ENCODE data around the gene KANSL1. TPM values are rescaled to one million over a fixed set of nuclear protein-coding genes. Genes with fewer than 3 reads are reported as not detected.

Gene KANSL1
- total and polyA plus RNA-seq, 12 donors = 23.2 to 81.2 (median 58.0) TPM

DNA sequence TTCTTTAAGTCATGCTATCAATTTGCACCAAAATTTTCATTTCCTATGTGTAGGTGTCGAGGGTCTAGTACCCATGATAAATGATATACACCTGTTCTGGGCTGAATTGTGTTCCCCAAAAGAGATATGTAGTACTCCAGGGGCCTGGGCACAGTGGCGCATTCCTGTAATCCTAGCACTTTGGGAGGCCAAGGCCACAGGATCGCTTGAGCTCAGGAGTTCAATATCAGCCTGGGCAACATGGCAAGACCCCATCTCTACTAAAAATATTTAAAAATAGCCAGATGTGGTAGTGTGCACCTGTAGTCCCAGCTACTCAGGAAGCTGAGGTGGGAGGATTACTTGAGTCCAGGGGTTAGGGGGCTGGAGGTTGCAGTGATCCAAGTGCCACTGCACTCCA lies 23.5 kb upstream of the KANSL1 start:
- H3K4me1 ChIP-seq (replicated peaks in 1 of 2) = peaks cover 12 to 19% of the 10 kb centered on the region in 2 donors
- H3K27ac ChIP-seq = no peak overlapping the region
- intact Hi-C loops (cut with DNase I) = no loop called here
- TF ChIP-seq POLR2A (IDR thresholded peaks at IDR 0.05) (no peak), CTCF (IDR thresholded peaks at IDR 0.05) (no peak)
- H3K4me3 ChIP-seq = no peak overlapping the region
- DNase-seq = no peak
- H3K27me3 ChIP-seq = no peaks in the 10 kb centered on the region
- WGBS, 4 donors = 90 to 100% (median 94%) methylated on average over 3 of the region's 3 CpGs
- no peaks in the 10 kb centered on the region for H3K36me3 ChIP-seq (replicated peaks in 1 of 2)
- no peaks in the 10 kb centered on the region for H3K9me3 ChIP-seq (replicated peaks in 1 of 3)

- peak; percentile 60 to 91 (median 88) for TF ChIP-seq CTCF (IDR thresholded peaks at IDR 0.05)
- TF ChIP-seq POLR2A (IDR thresholded peaks at IDR 0.05) = no peak
- Histone ChIP-seq H3K36me3 (replicated peaks in 1 of 2) (no peaks in the 10 kb centered on the region), H3K4me1 (replicated peaks in 1 of 2) (peaks cover 12 to 19% of the 10 kb centered on the region in 2 donors), H3K9me3 (replicated peaks in 1 of 3) (no peaks in the 10 kb centered on the region), H3K27me3 (no peaks in the 10 kb centered on the region), H3K4me3 (no peak overlapping the region), H3K27ac (peak overlapping the region in 1 of 5 donors; percentile 48)
- intact Hi-C loops (cut with DNase I) = loop anchor here (5.0 kb wide), 2 partner anchors 171 to 211 kb away; no protein-coding TSS in a partner anchor
- 42 to 50% (median 46%) methylated on average over 11 of the region's 11 CpGs for WGBS, 4 donors
- peak; percentile 67 to 88 (median 76) for DNase-seq
These were observed 19.6 kb upstream of the KANSL1 start for GRCh38 chr17:46212634-46213435.

GRCh38 chr17:46208997-46209396 lies 15.8 kb upstream of the KANSL1 start:
- Histone ChIP-seq H3K27ac (no peak overlapping the region), H3K4me1 (replicated peaks in 1 of 2) (peaks cover 4 to 7% of the 10 kb centered on the region in 2 donors), H3K4me3 (no peak overlapping the region), H3K27me3 (no peaks in the 10 kb centered on the region), H3K9me3 (replicated peaks in 1 of 3) (no peaks in the 10 kb centered on the region), H3K36me3 (replicated peaks in 1 of 2) (no peaks in the 10 kb centered on the region)
- intact Hi-C loops (cut with DNase I) = loop anchor here in 1 of 2 donors (5.0 kb wide), 1 partner anchor 207 kb away; no protein-coding TSS in a partner anchor
- WGBS, 4 donors = 93 to 97% (median 95%) methylated on average over 8 of the region's 8 CpGs
- no peak for TF ChIP-seq CTCF (IDR thresholded peaks at IDR 0.05)
- no peak for TF ChIP-seq POLR2A (IDR thresholded peaks at IDR 0.05)
- DNase-seq = no peak

DNA sequence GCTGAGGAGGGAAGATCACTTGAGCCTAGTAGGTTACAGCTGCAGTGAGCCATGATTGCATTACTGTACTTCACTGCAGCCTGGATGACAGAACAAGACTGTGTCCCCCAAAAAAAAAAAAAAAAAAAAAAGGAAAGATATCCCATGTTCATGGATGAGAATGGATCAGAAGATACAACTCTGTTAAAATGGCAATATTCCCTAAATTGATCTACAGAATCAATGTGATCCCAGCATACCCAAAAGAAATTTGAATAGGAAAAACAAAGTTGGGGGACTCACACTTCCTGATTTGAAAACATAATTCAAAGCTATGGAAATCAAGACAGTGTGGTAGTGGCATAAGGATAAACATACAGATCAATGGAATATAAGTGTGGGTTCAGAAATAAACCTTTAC lies 12.7 kb upstream of the KANSL1 start:
- peaks cover 0 to 4% of the 10 kb centered on the region in 2 donors for H3K4me1 ChIP-seq (replicated peaks in 1 of 2)
- H3K27me3 ChIP-seq = no peaks in the 10 kb centered on the region
- no peak overlapping the region for H3K27ac ChIP-seq
- intact Hi-C loops (cut with DNase I) = loop anchor here in 1 of 2 donors (5.0 kb wide), 1 partner anchor 204 kb away; no protein-coding TSS in a partner anchor
- no peak for DNase-seq
- H3K36me3 ChIP-seq (replicated peaks in 1 of 2) = no peaks in the 10 kb centered on the region
- H3K9me3 ChIP-seq (replicated peaks in 1 of 3) = no peaks in the 10 kb centered on the region
- TF ChIP-seq CTCF (IDR thresholded peaks at IDR 0.05) = no peak
- H3K4me3 ChIP-seq = no peak overlapping the region
